Measurements from ENCODE around the gene HNRNPD.
"Not testable (repeated sequence)": the region's sequence is repeated elsewhere in the genome, so short reads cannot be mapped to it uniquely, and the experiment has no call there.

The HNRNPD gene

DNA sequence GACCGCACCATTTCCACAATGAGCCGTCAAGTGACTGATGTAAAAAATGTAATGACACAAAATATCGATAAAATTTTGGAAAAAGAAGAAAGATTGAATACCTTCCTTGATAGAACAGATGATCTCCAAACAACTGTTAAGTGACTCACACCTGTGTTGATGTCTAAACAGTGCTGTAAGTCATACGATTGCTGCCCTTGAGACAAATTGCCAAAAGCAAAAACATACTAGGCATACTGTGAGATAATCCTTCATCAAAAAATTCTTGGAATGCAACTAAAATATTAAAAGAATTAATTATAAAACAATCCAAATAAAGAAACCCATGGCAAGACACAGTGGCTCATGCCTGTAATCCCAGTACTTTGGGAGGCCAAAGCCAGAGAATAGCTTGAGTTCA is 53.4 kb downstream of the HNRNPD start (continued):
- no peak for TF ChIP-seq ZNF202 (tag by site-specific recombination; IDR thresholded peaks at IDR 0.05; ENCODE audit: borderline replicate concordance)
- TF ChIP-seq MYNN (tag by site-specific recombination; IDR thresholded peaks at IDR 0.05; ENCODE audit: borderline replicate concordance): no peak

DNA sequence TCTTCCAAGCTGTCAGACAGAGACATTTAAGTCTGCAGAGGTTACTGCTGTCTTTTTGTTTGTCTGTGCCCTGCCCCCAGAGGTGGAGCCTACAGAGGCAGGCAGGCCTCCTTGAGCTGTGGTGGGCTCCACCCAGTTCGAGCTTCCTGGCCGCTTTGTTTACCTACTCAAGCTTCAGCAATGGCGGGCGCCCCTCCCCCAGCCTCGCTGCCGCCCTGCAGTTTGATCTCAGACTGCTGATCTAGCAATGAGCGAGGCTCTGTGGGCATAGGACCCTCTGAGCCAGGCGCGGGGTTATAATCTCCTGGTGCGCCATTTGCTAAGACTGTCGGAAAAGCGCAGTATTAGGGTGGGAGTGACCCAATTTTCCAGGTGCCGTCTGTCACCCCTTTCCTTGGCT is 70.7 kb downstream of the HNRNPD start:
- POLR2A ChIA-PET; CTCF ChIA-PET; H3K4me3 ChIP-seq (ENCODE audit: low read depth, low read length); H3K4me1 ChIP-seq (ENCODE audit: control insufficient read depth, insufficient read depth, low read length); H3K27ac ChIP-seq (ENCODE audit: extremely low read depth, low read depth, low read length); H3K9me3 ChIP-seq (ENCODE audit: control insufficient read depth, insufficient read depth, low read depth, low read length); H3K36me3 ChIP-seq (ENCODE audit: control insufficient read depth in 2 of 2, insufficient read depth in 1 of 2, low read length in 2 of 2): not testable (repeated sequence)
